NOMO-1 treated with DMSO at 0.1 percent for 48 hours (cell line): ENCODE data around the gene HOXA9.
A peak's percentile ranks its signal among the peaks of the same experiment; 100 is the strongest.

Experiments used
- DNase-seq: peaks from one replicate; lab custom pipeline; 2025; ENCODE audit not compliant: unreplicated experiment; lab: John Stamatoyannopoulos, UW

The HOXA9 gene

DNA sequence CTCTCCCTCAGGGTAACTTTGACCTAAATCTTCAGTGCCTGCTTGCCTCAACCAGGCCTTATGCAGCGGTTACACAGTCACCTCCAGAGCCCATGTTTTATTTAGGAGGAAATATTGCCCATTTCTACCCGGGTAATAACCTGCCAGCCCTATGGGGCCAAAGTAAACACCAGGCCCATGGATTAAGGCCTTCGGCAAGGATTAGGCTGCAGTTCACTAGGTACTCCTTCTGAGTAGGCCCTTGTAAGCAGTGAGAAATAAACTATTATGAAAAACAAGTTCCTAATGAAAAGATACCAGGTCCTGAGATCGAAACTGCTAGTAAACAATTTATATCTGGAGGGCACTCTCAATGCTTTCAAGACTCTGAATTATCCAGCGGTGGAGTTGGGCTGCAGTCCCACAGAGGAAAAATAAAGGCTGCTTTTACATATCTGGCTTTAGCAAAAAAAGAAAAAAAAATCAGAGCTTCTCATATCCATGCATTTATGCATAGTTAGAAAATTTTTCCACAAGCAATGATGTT is 12.5 kb upstream of the HOXA9 start:
- no peak for DNase-seq

- no peak for DNase-seq
These were observed 11.8 kb upstream of the HOXA9 start for GRCh38 chr7:27176962-27177794.

- DNase-seq: no peak
These were observed 11.1 kb upstream of the HOXA9 start for GRCh38 chr7:27176524-27176845.

GRCh38 chr7:27175626-27176523 is 10.5 kb upstream of the HOXA9 start:
- no peak for DNase-seq

DNA sequence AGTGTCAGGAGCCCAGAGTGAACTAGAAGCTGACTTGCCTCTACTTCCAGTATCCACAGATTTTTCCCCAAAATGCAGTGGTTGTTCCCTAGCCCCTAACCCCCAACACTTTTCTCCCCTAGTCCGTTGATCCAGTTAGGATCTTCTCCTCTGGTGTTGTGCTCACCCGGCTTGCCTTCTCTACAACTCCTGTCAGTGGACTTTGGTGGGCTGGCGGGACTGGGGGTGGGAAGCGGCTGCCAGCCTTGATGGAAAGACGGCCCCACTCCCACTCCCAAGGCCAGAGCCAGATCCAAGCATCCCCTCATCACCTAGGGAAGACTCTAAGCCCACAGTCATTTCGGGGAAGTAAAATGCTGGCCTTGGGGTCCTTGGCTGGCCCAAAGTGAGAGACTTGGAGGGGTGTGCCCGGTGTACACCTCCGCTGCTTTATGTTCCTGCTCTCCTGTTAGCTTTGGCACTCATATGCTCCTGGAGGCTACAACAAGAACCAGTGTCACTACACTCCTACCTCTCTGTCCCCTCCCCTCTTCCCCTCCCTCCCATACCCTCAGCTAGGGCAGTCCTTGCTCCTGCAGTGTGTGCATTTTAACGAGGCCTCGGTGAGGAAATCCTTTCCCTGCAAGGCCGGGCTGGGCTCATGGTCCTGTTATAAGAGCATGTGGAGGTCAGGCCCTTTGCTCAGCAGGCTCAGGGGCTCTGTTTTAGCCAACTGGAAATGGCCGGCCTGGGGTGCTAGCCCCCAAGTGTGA is 9.7 kb upstream of the HOXA9 start:
- DNase-seq: peak; percentile 62

GRCh38 chr7:27173956-27174873 is 8.9 kb upstream of the HOXA9 start, which contains the start of gene HOXA10:
Gene HOXA10, minus strand, starts transcription at chr7:27174320. Its CDS starts 14 bp downstream, at chr7:27174306.
- DNase-seq: peak; percentile 59

GRCh38 chr7:27173511-27173955 is 8.2 kb upstream of the HOXA9 start:
- no peak for DNase-seq

DNA sequence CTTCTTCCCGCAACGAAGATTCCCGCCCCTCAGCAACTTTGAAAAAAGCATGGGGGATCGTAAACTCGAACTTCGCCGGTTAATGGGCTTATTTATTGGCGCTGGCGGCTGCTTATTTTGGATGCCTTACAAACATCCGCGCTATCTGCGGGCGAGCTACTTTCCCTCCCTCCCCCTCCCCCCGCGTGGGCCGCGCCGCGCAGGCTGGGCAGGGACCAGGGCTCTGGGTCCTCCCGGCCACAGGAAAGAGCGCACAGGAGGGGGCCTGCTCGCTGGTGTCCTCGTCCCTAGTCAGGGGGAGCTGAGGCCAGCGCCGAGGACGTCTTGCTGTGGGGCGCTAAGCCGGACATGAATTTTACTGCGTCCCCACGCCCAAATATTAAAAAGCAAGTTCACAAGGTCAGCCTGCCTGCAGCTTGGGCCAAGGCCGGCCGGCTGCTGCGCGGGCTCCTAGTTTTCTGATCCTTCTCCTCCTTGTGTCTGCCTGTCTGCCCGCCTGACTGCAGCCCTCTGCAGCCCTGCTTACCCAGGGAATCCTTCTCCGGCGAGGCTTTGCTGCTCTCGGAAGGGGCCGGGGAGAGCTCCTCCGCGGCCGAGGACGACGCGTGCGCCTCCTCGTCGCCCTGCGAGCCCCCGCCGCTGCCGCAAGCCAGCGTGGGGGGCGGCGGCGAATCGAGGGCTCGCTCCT is 7.6 kb upstream of the HOXA9 start:
- no peak for DNase-seq

DNA sequence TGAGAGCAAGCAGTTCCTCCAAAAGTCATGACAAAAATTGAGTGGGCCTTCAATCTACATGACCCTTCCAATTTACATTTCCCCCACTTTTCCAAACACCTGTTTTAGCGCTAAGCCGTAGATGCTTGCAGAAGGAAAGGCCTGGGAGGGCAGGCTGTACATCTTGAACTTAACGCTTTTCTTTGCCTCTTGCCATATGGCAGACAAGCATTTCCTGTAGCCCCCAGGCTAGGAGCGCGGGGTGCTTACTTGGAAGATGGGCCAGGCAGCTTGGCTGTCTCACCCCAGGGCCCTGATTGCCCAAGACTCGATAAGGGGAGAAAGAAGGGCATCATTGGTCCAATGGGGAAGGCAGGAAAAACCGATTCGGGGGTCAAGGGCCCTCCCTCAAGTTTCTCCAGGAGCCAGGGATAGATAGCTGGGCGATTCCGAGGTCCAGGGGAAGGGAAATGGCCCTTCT is 7.0 kb upstream of the HOXA9 start:
- no peak for DNase-seq

DNA sequence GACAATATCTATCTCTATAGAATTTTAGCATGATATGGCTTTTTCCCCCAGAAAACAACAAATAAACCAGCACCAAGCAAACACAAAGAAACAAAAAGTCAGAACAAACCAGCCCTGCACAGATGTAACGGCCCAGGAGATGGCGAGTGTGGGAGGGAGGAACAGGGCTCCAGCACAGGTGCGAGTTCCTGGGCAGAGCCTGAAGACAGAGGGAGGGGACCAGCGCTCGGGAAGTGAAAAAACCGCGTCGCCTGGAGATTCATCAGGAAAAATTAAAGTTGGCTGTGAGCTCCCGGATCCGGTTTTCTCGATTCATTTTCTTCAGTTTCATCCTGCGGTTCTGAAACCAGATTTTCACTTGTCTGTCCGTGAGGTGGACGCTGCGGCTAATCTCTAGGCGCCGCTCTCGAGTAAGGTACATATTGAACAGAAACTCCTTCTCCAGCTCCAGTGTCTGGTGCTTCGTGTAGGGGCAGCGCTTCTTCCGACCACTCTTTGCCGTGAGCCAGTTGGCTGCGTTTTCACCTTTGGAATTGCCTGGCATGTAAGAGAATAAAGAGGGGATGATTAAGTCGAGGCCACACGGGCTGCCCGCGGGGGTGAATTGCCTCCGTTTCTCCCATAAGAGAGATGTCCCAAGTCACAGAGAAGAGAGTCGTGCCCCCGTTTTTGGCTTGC is 6.4 kb upstream of the HOXA9 start:
- DNase-seq: no peak

- DNase-seq: no peak
These were observed 5.9 kb upstream of the HOXA9 start for GRCh38 chr7:27171325-27171636.

DNA sequence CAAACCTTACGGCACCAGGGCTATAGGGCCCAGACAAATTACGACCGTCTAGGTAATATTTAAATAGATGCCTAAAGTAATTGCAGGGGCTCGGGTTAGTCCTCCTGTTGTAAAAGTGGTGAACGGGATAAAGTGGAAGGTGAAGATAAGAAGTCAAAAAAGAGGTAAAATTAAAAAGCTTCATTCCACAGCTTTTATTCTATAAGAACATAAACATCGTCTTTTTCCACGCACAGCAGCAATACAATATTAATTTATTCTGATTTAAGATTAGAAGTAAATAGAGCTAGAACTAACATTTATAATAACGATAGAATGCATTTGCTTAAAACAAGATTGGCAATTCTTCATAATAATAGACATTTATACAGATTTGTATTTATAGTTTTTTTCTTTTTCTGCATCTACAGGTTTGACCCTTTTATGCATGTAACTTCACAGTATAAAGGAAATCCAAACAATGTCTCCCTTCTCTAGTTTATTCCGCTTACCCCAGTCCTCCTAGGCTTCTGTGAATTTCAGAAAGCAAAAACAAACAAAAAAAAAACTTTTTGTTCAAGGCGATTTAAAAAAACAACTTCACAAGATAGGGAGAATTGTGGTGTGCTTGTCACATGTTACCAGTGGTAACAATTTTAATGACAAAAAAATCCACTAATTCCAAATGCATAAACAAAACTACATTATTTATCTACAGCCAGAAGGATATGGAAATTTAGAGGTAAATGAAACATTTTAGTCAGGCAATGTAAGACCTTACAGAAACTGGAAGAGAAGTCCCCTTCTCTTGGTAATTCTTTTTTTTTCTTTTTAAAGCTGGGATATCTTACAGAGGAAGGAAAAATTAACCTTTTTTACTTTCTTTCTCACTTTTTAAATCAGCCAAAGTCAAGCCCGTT is 5.3 kb upstream of the HOXA9 start:
- no peak for DNase-seq

GRCh38 chr7:27169658-27170425 is 4.5 kb upstream of the HOXA9 start:
- DNase-seq: no peak

DNA sequence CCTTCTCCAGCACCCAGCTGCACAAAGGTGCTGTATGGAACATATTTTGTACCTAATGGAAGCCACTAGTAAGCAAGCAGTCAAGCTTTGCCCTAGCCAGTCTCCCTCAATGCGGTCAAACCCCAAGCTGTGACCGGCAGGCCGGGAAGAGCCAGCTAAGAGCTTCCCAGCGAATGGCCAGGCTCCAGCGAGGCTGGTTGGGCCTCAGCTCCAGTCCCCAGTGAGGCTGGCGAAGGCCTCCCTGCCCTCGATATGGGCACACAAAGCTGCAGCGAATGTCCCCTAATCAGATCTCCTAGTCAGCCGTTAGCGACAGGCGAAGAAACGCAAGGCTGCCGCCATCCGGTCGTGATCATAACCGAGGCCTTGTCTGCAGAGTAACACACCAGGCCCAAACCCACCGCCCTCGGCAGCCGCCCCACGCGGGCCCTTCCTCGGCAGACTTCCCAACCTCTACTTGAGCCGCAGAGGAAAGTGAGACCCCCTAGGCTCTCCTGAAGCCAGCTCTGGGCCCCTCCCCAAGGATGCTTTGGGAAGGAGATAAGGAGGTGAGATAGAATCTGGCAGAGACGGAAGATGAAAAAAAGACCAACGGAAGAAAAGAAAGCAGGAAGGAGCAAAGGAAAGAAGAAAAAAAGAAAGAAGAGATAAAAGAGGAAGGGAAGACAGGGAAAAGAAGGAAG is 3.1 kb upstream of the HOXA9 start:
- DNase-seq: peak; percentile 69

- DNase-seq: no peak
These were observed 2.6 kb upstream of the HOXA9 start for GRCh38 chr7:27167916-27168264.
